Body of pancreas (tissue), 4 donors: ENCODE results near the gene CRYZL1. TPM values are rescaled to one million over a fixed set of nuclear protein-coding genes. Genes with fewer than 3 reads are reported as not detected.

ENCODE experiments used
- ATAC-seq: fragments of 150-250 bp; one replicate; pipeline ENCODE4 v1.9.1; 2016
- DNase-seq, 4 donors: peaks; one replicate each; pipeline ENCODE4 v3.0.0-alpha.2; 2019
- H3K27ac ChIP-seq, 4 donors: fragments of 200-600 bp; sonication (generic); 1 replicate in 3 of 4; 2 replicates in 1 of 4; pipeline versions ENCODE4 v1.5.1 to v1.6.1; 2016 to 2019; ENCODE audit warnings: mild to moderate bottlenecking in 1 of 4, mixed read lengths in 1 of 4, moderate library complexity in 1 of 4
- H3K27me3 ChIP-seq, 2 donors: fragments of 200-600 bp; sonication (generic); one replicate each; pipeline ENCODE4 v1.6.0; 2016; ENCODE audit warnings: mild to moderate bottlenecking in 1 of 2
- H3K36me3 ChIP-seq, 2 donors: fragments of 200-600 bp; sonication (generic); replicated peaks in 1 of 2; 2 replicates each; pipeline ENCODE4 v1.5.1; 2016; ENCODE audit warnings: low read depth in 2 of 2; ENCODE audit not compliant: insufficient read depth in 1 of 2
- H3K4me1 ChIP-seq: fragments of 200-600 bp; sonication (generic); one replicate; pipeline ENCODE4 v1.6.0; 2016
- H3K4me3 ChIP-seq, 2 donors: fragments of 200-600 bp; sonication (generic); 1 replicate in 1 of 2; 2 replicates in 1 of 2; pipeline ENCODE4 v1.5.1; 2016 to 2019
- H3K9me3 ChIP-seq, 3 donors: fragments of 200-600 bp; sonication (generic); 1 replicate in 2 of 3; 2 replicates in 1 of 3; pipeline ENCODE4 v1.5.1; 2016
- CTCF ChIP-seq, 7 experiments: fragments of 450-650 bp in 4 of 7; fragments of 200-600 bp in 3 of 7; sonication (generic) in 3 of 7; IDR thresholded peaks; one replicate each; pipeline ENCODE4 v1.5.1; 2016 to 2019; ENCODE audit warnings: antibody characterized with exemption in 7 of 7
- POLR2A ChIP-seq, 3 donors: fragments of 450-650 bp; IDR thresholded peaks; one replicate each; pipeline ENCODE4 v1.6.1; 2016; ENCODE audit warnings: antibody characterized with exemption in 3 of 3, mild to moderate bottlenecking in 2 of 3
- WGBS, 2 donors: methylation state at CpG; one replicate each; pipeline ENCODE4 v1.1.5; 2017; 5-methylcytosine and 5-hydroxymethylcytosine counted together
- intact Hi-C: fragments of 100-400 bp; cut with DNase I; formaldehyde crosslinking; loops from one replicate; pipeline ENCODE4 v1.15.1; 2023
- total RNA-seq, 2 donors: library from RNA; depleted of rRNA; stranded (reverse); fragments of >200 nt; gene quantifications; one replicate each; pipeline ENCODE4 v1.1.0, GENCODE V29; 2016

Gene CRYZL1
- total RNA-seq, 2 donors from 2014 or later = 22.3 to 31.6 TPM

- Histone ChIP-seq H3K4me1 (peaks cover 6% of the 10 kb centered on the region), H3K27ac (no peak overlapping the region), H3K4me3 (no peak overlapping the region), H3K9me3 (no peaks in the 10 kb centered on the region), H3K36me3 (peaks cover 30 to 62% of the 10 kb centered on the region in 2 donors), H3K27me3 (no peaks in the 10 kb centered on the region)
- WGBS, 2 donors = 90 to 95% methylated on average over 18 of the region's 18 CpGs
- intact Hi-C loops = no loop called here
- DNase-seq = no peak
- TF ChIP-seq POLR2A (IDR thresholded peaks at IDR 0.05) (no peak), CTCF (IDR thresholded peaks at IDR 0.05) (no peak)
- no peak for ATAC-seq
Observed at GRCh38 chr21:33554236-33554981, 87.1 kb downstream of the CRYZL1 start.

- Histone ChIP-seq H3K27me3 (no peaks in the 10 kb centered on the region), H3K9me3 (no peaks in the 10 kb centered on the region), H3K36me3 (peaks cover 30 to 57% of the 10 kb centered on the region in 2 donors), H3K4me1 (peaks cover 6% of the 10 kb centered on the region), H3K27ac (no peak overlapping the region), H3K4me3 (no peak overlapping the region)
- ATAC-seq = no peak
- TF ChIP-seq POLR2A (IDR thresholded peaks at IDR 0.05) (no peak), CTCF (IDR thresholded peaks at IDR 0.05) (no peak)
- intact Hi-C loops = no loop called here
- 96% methylated on average over 10 to 12 of the region's 12 CpGs for WGBS, 2 donors
- no peak for DNase-seq
Observed at GRCh38 chr21:33552999-33553598, 88.4 kb downstream of the CRYZL1 start.

GRCh38 chr21:33552093-33552998, 89.2 kb downstream of the CRYZL1 start:
- Histone ChIP-seq H3K4me3 (no peak overlapping the region), H3K27ac (no peak overlapping the region), H3K4me1 (peaks cover 6% of the 10 kb centered on the region), H3K36me3 (peaks cover 23 to 54% of the 10 kb centered on the region in 2 donors), H3K9me3 (no peaks in the 10 kb centered on the region), H3K27me3 (no peaks in the 10 kb centered on the region)
- ATAC-seq (peak; percentile 36), DNase-seq (no peak)
- WGBS, 2 donors = 94 to 96% methylated on average over 23 to 24 of the region's 24 CpGs
- TF ChIP-seq CTCF (IDR thresholded peaks at IDR 0.05) = no peak
- intact Hi-C loops = no loop called here

- Histone ChIP-seq H3K36me3 (peaks cover 20 to 52% of the 10 kb centered on the region in 2 donors), H3K27ac (no peak overlapping the region), H3K9me3 (no peaks in the 10 kb centered on the region), H3K27me3 (no peaks in the 10 kb centered on the region), H3K4me3 (no peak overlapping the region), H3K4me1 (peaks cover 6% of the 10 kb centered on the region)
- intact Hi-C loops = no loop called here
- no peak for ATAC-seq
- TF ChIP-seq POLR2A (IDR thresholded peaks at IDR 0.05) (no peak), CTCF (IDR thresholded peaks at IDR 0.05) (no peak)
- WGBS, 2 donors = 94% methylated on average over 2 of the region's 2 CpGs; no CpG with 5 or more reads in 1 of the 2 donors
- no peak for DNase-seq
Observed at GRCh38 chr21:33551664-33552063, 89.9 kb downstream of the CRYZL1 start.
